K562 (cell line): ENCODE measurements around the gene TCEA3. TPM values are rescaled to one million over a fixed set of nuclear protein-coding genes. Genes with fewer than 3 reads are reported as not detected.

Source experiments
- BCOR ChIP-seq: fragments of 450-650 bp; IDR thresholded peaks from 2 replicates; pipeline ENCODE4 v1.6.1; 2016
- C11orf30 ChIP-seq: fragments of 450-650 bp; IDR thresholded peaks from 2 replicates; pipeline ENCODE4 v1.6.1; 2016; ENCODE audit warnings: low read depth, mild to moderate bottlenecking
- DIDO1 ChIP-seq: fragments of 450-650 bp; IDR thresholded peaks from 2 replicates; pipeline ENCODE4 v1.6.1; 2016; ENCODE audit warnings: low read depth, missing biosample characterization, missing genetic modification characterization
- EP300 ChIP-seq: IDR thresholded peaks from 2 replicates; pipeline ENCODE4 v1.6.1; 2012; ENCODE audit warnings: low read length, improper control_type of control experiment
- GABPA ChIP-seq: fragments of 200-800 bp; sonication (Bioruptor generic); conservative IDR thresholded peaks from 2 replicates; pipeline ENCODE4 v1.6.1; 2016; ENCODE audit warnings: low read depth, missing genetic modification characterization, missing compliant biosample characterization
- HDGF ChIP-seq: fragments of 450-650 bp; IDR thresholded peaks from 2 replicates; pipeline ENCODE4 v1.6.1; 2016
- HNRNPH1 ChIP-seq: fragments of 200-400 bp; formaldehyde crosslinking; optimal IDR thresholded peaks from 2 replicates; pipeline ENCODE3; 2017; ENCODE audit warnings: low read depth, mild to moderate bottlenecking, low read length, moderate library complexity
- NKRF ChIP-seq: fragments of 450-650 bp; IDR thresholded peaks from 2 replicates; pipeline ENCODE4 v1.6.1; 2016; ENCODE audit warnings: borderline replicate concordance
- PRDM10 ChIP-seq: fragments of 450-650 bp; IDR thresholded peaks from 2 replicates; pipeline ENCODE4 v1.6.1; 2018; ENCODE audit not compliant: partially characterized antibody
- SP2 ChIP-seq: IDR thresholded peaks from 2 replicates; pipeline ENCODE4 v1.6.1; 2011; ENCODE audit warnings: mild to moderate bottlenecking, low read depth, low read length, moderate library complexity; ENCODE audit not compliant: poor library complexity, severe bottlenecking; ENCODE audit errors: extremely low read depth
- ZC3H11A ChIP-seq: IDR thresholded peaks from 2 replicates; pipeline ENCODE4 v1.6.1; 2012; ENCODE audit warnings: low read depth, low read length, improper control_type of control experiment
- ZNF239 ChIP-seq: fragments of 250-450 bp; sonication (Bioruptor Pico); IDR thresholded peaks from 2 replicates; pipeline ENCODE4 v1.4.0; 2020; ENCODE audit warnings: mild to moderate bottlenecking
- ZNF24 ChIP-seq: fragments of 450-650 bp; IDR thresholded peaks from 2 replicates; pipeline ENCODE4 v1.6.1; 2016
- ZNF384 ChIP-seq: IDR thresholded peaks from 2 replicates; pipeline ENCODE4 v1.6.1; 2012; ENCODE audit warnings: low read depth, low read length, improper control_type of control experiment
- ZNF592 ChIP-seq: fragments of 450-650 bp; IDR thresholded peaks from 2 replicates; pipeline ENCODE4 v1.6.1; 2017; ENCODE audit warnings: antibody characterized with exemption, mild to moderate bottlenecking
- polyA plus RNA-seq, 8 experiments: library from polyadenylated mRNA; depleted of rRNA in 4 of 8; stranded (reverse) in 5 of 8; unstranded in 3 of 8; fragments of >200 nt; fragmentation: Nextera tagmentation in 2 of 8; fragmentation: Illumina TruSeq in 1 of 8; extraction: Ambion mirVana in 2 of 8; extraction: Trizol in 1 of 8; gene quantifications; 2 replicates each; pipeline versions ENCODE4 v1.2.1 to v1.2.3, GENCODE V29; 2011 to 2014; ENCODE audit warnings: inconsistent platforms in 1 of 8, missing spikeins in 1 of 8
- total RNA-seq, 7 experiments: library from RNA; depleted of rRNA in 6 of 7; stranded (reverse); fragments of >200 nt in 6 of 7; fragmentation: Illumina TruSeq in 2 of 7; extraction: Trizol in 2 of 7; gene quantifications; 2 replicates each; pipeline versions ENCODE4 v1.2.1 to v1.2.3, GENCODE V29; 2011 to 2021; ENCODE audit warnings: low replicate concordance in 1 of 7

The TCEA3 gene
- total and polyA plus RNA-seq, 9 of the 15 experiments (the other 6 are each of a cell fraction or from before 2014, with no cell fraction given), result 0.03 to 0.55 (median 0.36) TPM

GRCh38 chr1:23403735-23404486 is 20.6 kb downstream of the TCEA3 start (continued):
- TF ChIP-seq ZNF592 (0 out of 2 replicates have a peak, but pooled peaks have one; percentile 43), BCOR (no peak), SP2 (no peak), NKRF (no peak), C11orf30 (no peak), HNRNPH1 (no peak), ZNF239 (CRISPR knock-in tag) (no peak), GABPA (tag) (peak; percentile 73), HDGF (0 out of 2 replicates have a peak, but pooled peaks have one; percentile 33), EP300 (peak; percentile 64), ZNF384 (peak; percentile 66), PRDM10 (peak; percentile 86), ZNF24 (peak; percentile 53; the same call in 1 of the 2 replicates), ZC3H11A (no peak), DIDO1 (tag) (0 out of 2 replicates have a peak, but pooled peaks have one; percentile 18)
